T-helper 9 cell (primary cell): ENCODE data around the gene SYNPO2.
"Not testable (repeated sequence)": the region's sequence is repeated elsewhere in the genome, so short reads cannot be mapped to it uniquely, and the experiment has no call there.

ENCODE experiments used
- DNase-seq: peaks from one replicate; pipeline ENCODE4 v3.0.0-alpha.2; 2020

SYNPO2 gene

GRCh38 chr4:119034276-119035008, 145.8 kb downstream of the SYNPO2 start:
- DNase-seq = no peak

- DNase-seq = no peak
Measured at GRCh38 chr4:119035951-119036737, 147.5 kb downstream of the SYNPO2 start.

- no peak for DNase-seq
Measured at GRCh38 chr4:119037709-119038108, 149.1 kb downstream of the SYNPO2 start.

- no peak for DNase-seq
Measured at GRCh38 chr4:119038116-119038841, 149.6 kb downstream of the SYNPO2 start.

- no peak for DNase-seq
Measured at GRCh38 chr4:119039160-119039559, 150.5 kb downstream of the SYNPO2 start.

GRCh38 chr4:119039779-119040178, 151.1 kb downstream of the SYNPO2 start:
- no peak for DNase-seq

- DNase-seq = no peak
Measured at GRCh38 chr4:119040261-119040660, 151.6 kb downstream of the SYNPO2 start.

- DNase-seq = no peak
Measured at GRCh38 chr4:119040694-119041185, 152.1 kb downstream of the SYNPO2 start.

GRCh38 chr4:119041396-119041795, 152.7 kb downstream of the SYNPO2 start:
- no peak for DNase-seq

- DNase-seq = peak; percentile 14
Measured at GRCh38 chr4:119041951-119042560, 153.4 kb downstream of the SYNPO2 start.

GRCh38 chr4:119046263-119046662, 157.6 kb downstream of the SYNPO2 start:
- no peak for DNase-seq

- not testable (repeated sequence) for DNase-seq
Measured at GRCh38 chr4:119047059-119047458, 158.4 kb downstream of the SYNPO2 start.

- no peak for DNase-seq
Measured at GRCh38 chr4:119048446-119048845, 159.8 kb downstream of the SYNPO2 start.

GRCh38 chr4:119049342-119049741, 160.7 kb downstream of the SYNPO2 start:
- no peak for DNase-seq

GRCh38 chr4:119050527-119051090, 162.0 kb downstream of the SYNPO2 start:
- DNase-seq = no peak

- no peak for DNase-seq
Measured at GRCh38 chr4:119053245-119053644, 164.6 kb downstream of the SYNPO2 start.

GRCh38 chr4:119053997-119054396, 165.3 kb downstream of the SYNPO2 start:
- DNase-seq = no peak

GRCh38 chr4:119057417-119057816, 168.8 kb downstream of the SYNPO2 start:
- no peak for DNase-seq

GRCh38 chr4:119059221-119059620, 170.6 kb downstream of the SYNPO2 start:
- no peak for DNase-seq

GRCh38 chr4:119067125-119067524, 178.5 kb downstream of the SYNPO2 start:
- DNase-seq = not testable (repeated sequence)

GRCh38 chr4:119067670-119068360, 179.2 kb downstream of the SYNPO2 start:
- DNase-seq = not testable (repeated sequence)

GRCh38 chr4:119068529-119068962, 179.9 kb downstream of the SYNPO2 start:
- DNase-seq = no peak
